Measurements from ENCODE around the gene GPD2.

The GPD2 gene

DNA sequence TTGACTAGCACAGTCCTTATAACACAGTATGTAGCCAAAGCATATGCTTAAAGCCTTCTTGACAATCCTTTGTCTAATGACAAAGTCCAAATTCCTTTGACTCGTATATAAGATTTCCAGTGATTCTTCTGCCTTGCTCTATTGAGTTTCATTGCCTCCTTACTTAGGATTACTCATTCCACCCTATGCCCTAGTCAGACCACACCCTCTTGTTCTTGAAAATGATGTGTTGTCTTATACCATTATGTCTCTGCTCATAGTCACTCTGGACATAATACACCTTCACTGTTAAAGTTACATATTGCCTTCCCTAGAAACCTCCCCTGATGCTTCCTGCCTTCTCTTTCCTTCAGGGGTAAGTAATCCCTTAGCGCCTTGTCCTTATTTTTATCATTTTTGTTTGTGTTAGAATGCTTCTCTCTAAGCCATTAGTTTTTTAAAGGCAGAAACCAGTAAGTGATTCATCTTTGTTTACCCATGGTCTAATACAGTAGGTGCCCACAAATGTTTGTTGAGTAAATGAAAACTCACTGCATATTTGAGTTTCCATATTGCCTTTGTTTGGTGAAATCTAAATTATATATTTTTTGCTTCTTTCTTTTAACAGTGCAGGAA, 19.3 kb downstream of the GPD2 start:
- TF ChIP-seq EZH2 (IDR thresholded peaks at IDR 0.05; ENCODE audit: borderline replicate concordance, low read depth, low read length, severe bottlenecking) (no peak), CTCF (IDR thresholded peaks at IDR 0.05; ENCODE audit: borderline replicate concordance, extremely low read depth, low read length, poor library complexity, severe bottlenecking) (no peak)
- no peak for ATAC-seq (ENCODE audit: insufficient read depth, low read depth)
- no peak overlapping the region for H3K4me2 ChIP-seq (ENCODE audit: insufficient read depth, low read length)
- no peaks in the 10 kb centered on the region for H3K79me2 ChIP-seq (ENCODE audit: insufficient read depth, low read length)
- H3K36me3 ChIP-seq (ENCODE audit: insufficient read depth, low read length): no peaks in the 10 kb centered on the region
- H4K20me1 ChIP-seq (ENCODE audit: insufficient read depth, low read length): no peaks in the 10 kb centered on the region
- no peaks in the 10 kb centered on the region for H3K4me1 ChIP-seq (ENCODE audit: insufficient read depth, low read length)
- H3K27me3 ChIP-seq (ENCODE audit: insufficient read depth, low read length, poor library complexity): no peaks in the 10 kb centered on the region
- H3K9ac ChIP-seq (ENCODE audit: low read depth, low read length): no peak overlapping the region
- no peak for DNase-seq
- H2AFZ ChIP-seq (ENCODE audit: low read depth, low read length): no peak overlapping the region
- no peak overlapping the region for H3K27ac ChIP-seq (ENCODE audit: low read length)
- peaks cover 7% of the 10 kb centered on the region for H3K9me3 ChIP-seq (ENCODE audit: insufficient read depth, low read length, severe bottlenecking)
- no peak overlapping the region for H3K4me3 ChIP-seq (ENCODE audit: low read depth in 1 of 2, low read length in 2 of 2)

GRCh38 chr2:156456616-156457015, 20.4 kb downstream of the GPD2 start:
- no peaks in the 10 kb centered on the region for H3K79me2 ChIP-seq (ENCODE audit: insufficient read depth, low read length)
- no peak overlapping the region for H3K27ac ChIP-seq (ENCODE audit: low read length)
- H3K9me3 ChIP-seq (ENCODE audit: insufficient read depth, low read length, severe bottlenecking): peaks cover 7% of the 10 kb centered on the region
- H3K4me1 ChIP-seq (ENCODE audit: insufficient read depth, low read length): no peaks in the 10 kb centered on the region
- H3K4me3 ChIP-seq (ENCODE audit: low read depth in 1 of 2, low read length in 2 of 2): no peak overlapping the region
- H3K27me3 ChIP-seq (ENCODE audit: insufficient read depth, low read length, poor library complexity): no peaks in the 10 kb centered on the region
- DNase-seq (no peak), ATAC-seq (ENCODE audit: insufficient read depth, low read depth) (no peak)
- H3K9ac ChIP-seq (ENCODE audit: low read depth, low read length): no peak overlapping the region
- no peaks in the 10 kb centered on the region for H4K20me1 ChIP-seq (ENCODE audit: insufficient read depth, low read length)
- no peak overlapping the region for H3K4me2 ChIP-seq (ENCODE audit: insufficient read depth, low read length)
- no peak overlapping the region for H2AFZ ChIP-seq (ENCODE audit: low read depth, low read length)
- TF ChIP-seq EZH2 (IDR thresholded peaks at IDR 0.05; ENCODE audit: borderline replicate concordance, low read depth, low read length, severe bottlenecking) (no peak), CTCF (IDR thresholded peaks at IDR 0.05; ENCODE audit: borderline replicate concordance, extremely low read depth, low read length, poor library complexity, severe bottlenecking) (no peak)
- H3K36me3 ChIP-seq (ENCODE audit: insufficient read depth, low read length): no peaks in the 10 kb centered on the region

- Histone ChIP-seq H3K4me2 (ENCODE audit: insufficient read depth, low read length) (no peak overlapping the region), H3K9ac (ENCODE audit: low read depth, low read length) (no peak overlapping the region), H3K27me3 (ENCODE audit: insufficient read depth, low read length, poor library complexity) (no peaks in the 10 kb centered on the region), H3K4me3 (ENCODE audit: low read depth in 1 of 2, low read length in 2 of 2) (no peak overlapping the region), H3K4me1 (ENCODE audit: insufficient read depth, low read length) (no peaks in the 10 kb centered on the region), H3K36me3 (ENCODE audit: insufficient read depth, low read length) (no peaks in the 10 kb centered on the region), H3K79me2 (ENCODE audit: insufficient read depth, low read length) (no peaks in the 10 kb centered on the region), H2AFZ (ENCODE audit: low read depth, low read length) (no peak overlapping the region), H3K27ac (ENCODE audit: low read length) (no peak overlapping the region), H4K20me1 (ENCODE audit: insufficient read depth, low read length) (no peaks in the 10 kb centered on the region), H3K9me3 (ENCODE audit: insufficient read depth, low read length, severe bottlenecking) (peaks cover under 1% of the 10 kb centered on the region)
- DNase-seq: no peak
- no peak for TF ChIP-seq EZH2 (IDR thresholded peaks at IDR 0.05; ENCODE audit: borderline replicate concordance, low read depth, low read length, severe bottlenecking)
- TF ChIP-seq CTCF (IDR thresholded peaks at IDR 0.05; ENCODE audit: borderline replicate concordance, extremely low read depth, low read length, poor library complexity, severe bottlenecking): no peak
- no peak for ATAC-seq (ENCODE audit: insufficient read depth, low read depth)
These were observed 21.6 kb downstream of the GPD2 start for GRCh38 chr2:156457523-156458517.

Data from DND-41 (cell line).